OCI-LY3 (cell line): ENCODE data around the gene SYT7.

Experiments used
- H2AFZ ChIP-seq: fragments of 200-600, 300-600 bp; shearing (Covaris generic); 2 replicates; pipeline ENCODE4 v1.6.0; 2014; ENCODE audit warnings: antibody characterized with exemption, low read depth, low read length
- H3K27ac ChIP-seq: fragments of 200-600, 300-600 bp; sonication (generic); 2 replicates; pipeline ENCODE4 v1.5.1; 2014; ENCODE audit warnings: mild to moderate bottlenecking, low read length, moderate library complexity, mixed read lengths
- H3K27me3 ChIP-seq: fragments of 200-600, 300-600 bp; sonication (generic); 2 replicates; pipeline ENCODE4 v1.6.1; 2014; ENCODE audit warnings: low read depth, low read length, mixed read lengths
- H3K36me3 ChIP-seq: fragments of 200-600, 300-600 bp; sonication (generic); replicated peaks from 2 replicates; pipeline ENCODE3; 2014; ENCODE audit warnings: low read depth, low read length, mixed read lengths
- H3K4me1 ChIP-seq: fragments of 300-600, 200-600 bp; sonication (generic); 2 replicates; pipeline ENCODE4 v1.6.1; 2014; ENCODE audit warnings: low read length, mixed read lengths
- H3K4me2 ChIP-seq: fragments of 200-600, 300-600 bp; sonication (generic); 2 replicates; pipeline ENCODE4 v1.6.1; 2014; ENCODE audit warnings: low read length, mixed read lengths
- H3K4me3 ChIP-seq: fragments of 300-600, 200-600 bp; sonication (generic); 2 replicates; pipeline ENCODE4 v1.5.1; 2014; ENCODE audit warnings: antibody characterized with exemption, mild to moderate bottlenecking, low read length, moderate library complexity
- H3K79me2 ChIP-seq: fragments of 300-600, 200-600 bp; shearing (Covaris generic); 2 replicates; pipeline ENCODE4 v1.6.1; 2014; ENCODE audit warnings: mild to moderate bottlenecking, low read length, mixed read lengths
- H3K9ac ChIP-seq: fragments of 300-600, 200-600 bp; shearing (Covaris generic); 2 replicates; pipeline ENCODE4 v1.6.0; 2014; ENCODE audit warnings: mild to moderate bottlenecking, low read length, moderate library complexity
- H3K9me3 ChIP-seq: fragments of 200-600, 300-600 bp; shearing (Covaris generic); 2 replicates; pipeline ENCODE4 v1.6.1; 2014; ENCODE audit warnings: low read length, mixed read lengths; ENCODE audit not compliant: insufficient read depth
- H4K20me1 ChIP-seq: fragments of 200-600, 300-600 bp; sonication (generic); 2 replicates; pipeline ENCODE4 v1.6.1; 2016; ENCODE audit warnings: low read length, mixed read lengths; ENCODE audit not compliant: insufficient read depth
- EZH2phosphoT487 ChIP-seq: fragments of 200-600 bp; shearing (Covaris generic); IDR thresholded peaks from 2 replicates; pipeline ENCODE4 v1.6.1; 2018; ENCODE audit warnings: antibody characterized with exemption, mixed run types, low read depth
- TF ChIP-seq, protein P1 (sequence below): fragments of 200-600, 300-600 bp; sonication (generic); IDR thresholded peaks from 2 replicates; pipeline ENCODE4 v1.5.1; 2014; ENCODE audit warnings: antibody characterized with exemption, low read length, low read depth

Gene SYT7

DNA sequence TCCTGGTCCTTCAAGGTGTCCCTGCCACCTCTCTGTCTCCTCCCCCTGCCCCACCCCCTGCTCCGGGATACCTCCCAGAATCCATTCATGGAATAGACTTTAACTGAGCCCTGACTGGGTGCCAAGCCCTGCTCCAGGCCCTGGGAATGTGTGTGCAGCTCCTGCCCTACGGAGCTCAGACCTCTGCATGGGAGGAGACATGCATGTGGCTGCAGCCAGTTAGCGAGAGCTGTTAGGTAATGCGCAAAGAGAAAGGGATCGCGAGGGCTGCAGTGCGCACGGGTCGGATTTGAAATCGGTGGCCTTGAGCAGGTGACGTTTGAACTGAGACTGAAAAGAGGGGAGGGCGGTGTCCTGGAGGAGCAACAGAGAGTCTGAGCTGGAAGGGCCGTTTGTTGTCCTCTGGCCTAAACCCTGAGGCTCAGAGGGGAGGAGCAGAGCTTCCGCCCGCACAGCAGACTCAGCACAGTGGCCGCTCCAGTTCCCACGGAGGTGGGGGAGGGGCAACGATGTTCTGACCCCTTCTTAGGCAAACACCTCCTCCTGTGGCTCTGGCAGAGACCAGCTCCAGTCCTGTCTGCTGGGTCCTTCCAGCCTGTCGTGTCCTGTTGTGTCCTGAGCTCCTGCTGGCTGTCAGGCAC is 92.1 kb downstream of the SYT7 start:
- TF ChIP-seq EZH2phosphoT487: no peak
- Histone ChIP-seq H3K4me3 (no peak overlapping the region), H3K4me1 (no peaks in the 10 kb centered on the region), H3K9me3 (no peaks in the 10 kb centered on the region), H3K79me2 (no peaks in the 10 kb centered on the region), H3K9ac (no peak overlapping the region), H2AFZ (no peak overlapping the region), H3K27me3 (no peaks in the 10 kb centered on the region), H3K27ac (no peak overlapping the region), H3K36me3 (no peaks in the 10 kb centered on the region), H3K4me2 (no peak overlapping the region), H4K20me1 (no peaks in the 10 kb centered on the region)

DNA sequence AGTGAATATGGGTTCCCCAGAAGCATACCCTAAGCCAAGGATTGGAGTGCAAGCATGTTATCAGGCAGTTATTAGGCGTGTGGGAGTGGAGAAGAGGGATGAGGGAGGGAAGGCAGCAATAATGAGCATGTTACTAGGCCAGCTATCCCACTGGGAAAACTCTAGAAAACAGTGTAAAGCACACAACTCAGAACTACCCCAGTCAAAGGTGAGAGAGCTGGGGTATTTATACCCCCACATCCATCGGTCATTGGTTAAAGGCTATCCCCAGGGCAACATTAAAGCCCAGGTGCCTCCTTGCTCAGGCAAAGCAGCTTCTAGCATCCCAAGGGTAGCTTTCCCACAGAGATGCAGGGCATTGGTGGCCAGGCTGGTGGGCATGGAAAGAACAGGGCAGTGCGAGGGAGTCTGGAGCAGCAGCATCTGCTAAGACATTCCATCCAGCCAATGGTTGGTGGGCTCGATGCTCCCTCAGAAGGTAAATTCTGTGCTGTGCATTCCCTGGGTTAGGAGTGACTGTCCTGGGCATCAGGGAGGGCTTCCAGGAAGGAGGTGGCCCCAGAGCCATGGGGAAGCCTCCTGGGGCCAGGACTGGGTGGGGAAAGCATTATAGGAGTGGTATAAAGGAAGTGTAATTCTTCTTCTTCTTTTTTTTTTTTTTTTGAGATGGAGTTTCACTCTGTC is 93.4 kb downstream of the SYT7 start:
- no peaks in the 10 kb centered on the region for H3K27me3 ChIP-seq
- H3K27ac ChIP-seq: no peak overlapping the region
- no peaks in the 10 kb centered on the region for H3K4me1 ChIP-seq

DNA sequence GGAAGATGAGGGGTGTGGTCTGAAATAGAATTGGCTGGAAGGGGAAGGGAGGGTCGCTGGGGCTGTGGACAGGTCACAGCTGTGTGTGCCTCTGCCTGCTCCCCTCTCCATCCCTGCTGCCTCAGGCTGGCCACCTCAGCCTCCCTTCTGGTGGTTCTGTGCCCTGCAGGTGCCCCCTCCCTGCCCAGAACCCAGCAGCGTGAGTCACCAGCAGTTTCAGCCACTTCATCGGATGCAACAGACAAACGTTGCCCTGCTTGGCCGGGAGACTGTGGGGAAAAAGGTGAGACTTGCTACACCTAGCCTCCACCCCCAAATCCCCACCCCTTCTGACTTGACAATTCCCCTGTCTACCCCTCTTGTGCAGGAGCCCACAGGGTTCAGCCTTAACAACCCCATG is 94.1 kb downstream of the SYT7 start:
- Histone ChIP-seq H3K9ac (no peak overlapping the region), H2AFZ (no peak overlapping the region), H3K79me2 (no peaks in the 10 kb centered on the region), H3K4me2 (no peak overlapping the region), H3K27ac (no peak overlapping the region), H4K20me1 (no peaks in the 10 kb centered on the region), H3K9me3 (no peaks in the 10 kb centered on the region), H3K4me1 (no peaks in the 10 kb centered on the region), H3K36me3 (no peaks in the 10 kb centered on the region), H3K27me3 (no peaks in the 10 kb centered on the region), H3K4me3 (no peak overlapping the region)
- TF ChIP-seq EZH2phosphoT487: no peak
- TF ChIP-seq, protein P1, sequence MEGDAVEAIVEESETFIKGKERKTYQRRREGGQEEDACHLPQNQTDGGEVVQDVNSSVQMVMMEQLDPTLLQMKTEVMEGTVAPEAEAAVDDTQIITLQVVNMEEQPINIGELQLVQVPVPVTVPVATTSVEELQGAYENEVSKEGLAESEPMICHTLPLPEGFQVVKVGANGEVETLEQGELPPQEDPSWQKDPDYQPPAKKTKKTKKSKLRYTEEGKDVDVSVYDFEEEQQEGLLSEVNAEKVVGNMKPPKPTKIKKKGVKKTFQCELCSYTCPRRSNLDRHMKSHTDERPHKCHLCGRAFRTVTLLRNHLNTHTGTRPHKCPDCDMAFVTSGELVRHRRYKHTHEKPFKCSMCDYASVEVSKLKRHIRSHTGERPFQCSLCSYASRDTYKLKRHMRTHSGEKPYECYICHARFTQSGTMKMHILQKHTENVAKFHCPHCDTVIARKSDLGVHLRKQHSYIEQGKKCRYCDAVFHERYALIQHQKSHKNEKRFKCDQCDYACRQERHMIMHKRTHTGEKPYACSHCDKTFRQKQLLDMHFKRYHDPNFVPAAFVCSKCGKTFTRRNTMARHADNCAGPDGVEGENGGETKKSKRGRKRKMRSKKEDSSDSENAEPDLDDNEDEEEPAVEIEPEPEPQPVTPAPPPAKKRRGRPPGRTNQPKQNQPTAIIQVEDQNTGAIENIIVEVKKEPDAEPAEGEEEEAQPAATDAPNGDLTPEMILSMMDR: no peak

More for the DNA sequence above, 93.4 kb downstream of the SYT7 start:
- Histone ChIP-seq H4K20me1 (no peaks in the 10 kb centered on the region), H3K79me2 (no peaks in the 10 kb centered on the region), H3K9ac (no peak overlapping the region), H3K9me3 (no peaks in the 10 kb centered on the region), H3K36me3 (no peaks in the 10 kb centered on the region), H3K4me2 (no peak overlapping the region), H3K4me3 (no peak overlapping the region), H2AFZ (no peak overlapping the region)
- TF ChIP-seq, protein P1: no peak
- TF ChIP-seq EZH2phosphoT487: no peak

DNA sequence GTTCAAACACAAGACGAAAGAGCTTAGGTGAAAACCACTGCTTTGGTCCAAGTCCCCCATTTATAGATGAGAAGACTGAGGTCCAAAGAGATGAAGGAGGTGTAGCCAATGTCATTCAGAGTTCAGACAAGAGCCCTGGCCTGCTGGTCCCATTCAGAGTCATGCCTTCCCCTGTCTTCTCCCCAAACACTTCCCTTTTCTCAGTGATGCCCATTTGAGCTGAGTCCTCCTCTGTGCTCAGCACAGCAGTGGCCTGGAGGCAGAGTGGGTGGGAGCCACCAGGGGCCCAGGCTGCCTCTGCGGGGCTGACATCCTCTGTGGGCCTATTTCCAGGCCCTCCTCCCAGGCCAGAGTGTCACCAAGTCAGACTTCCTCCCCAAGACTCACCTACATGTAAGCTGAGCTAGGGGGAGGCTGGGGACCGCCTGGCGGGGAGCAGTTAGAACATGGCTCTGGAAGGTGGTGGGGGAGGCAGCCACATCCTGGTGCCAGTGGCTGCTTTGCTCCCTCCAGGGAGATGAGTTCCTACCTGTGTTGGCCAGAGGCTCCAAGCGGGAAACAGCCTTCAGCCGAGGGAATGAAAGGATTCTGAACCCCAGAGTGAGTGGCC is 94.8 kb downstream of the SYT7 start:
- Histone ChIP-seq H3K36me3 (no peaks in the 10 kb centered on the region), H2AFZ (no peak overlapping the region), H3K79me2 (no peaks in the 10 kb centered on the region), H3K4me1 (no peaks in the 10 kb centered on the region), H3K4me3 (no peak overlapping the region), H3K9ac (no peak overlapping the region), H4K20me1 (no peaks in the 10 kb centered on the region), H3K27ac (no peak overlapping the region), H3K9me3 (no peaks in the 10 kb centered on the region), H3K4me2 (no peak overlapping the region), H3K27me3 (no peaks in the 10 kb centered on the region)
- no peak for TF ChIP-seq EZH2phosphoT487
- TF ChIP-seq, protein P1: no peak
